Right lobe of liver (tissue), 4 donors: ENCODE data around the gene KCNMA1.

Source experiments
- POLR2A ChIP-seq: fragments of 450-650 bp; IDR thresholded peaks from one replicate; pipeline ENCODE4 v1.6.1; 2017; ENCODE audit warnings: antibody characterized with exemption, mild to moderate bottlenecking
- TF ChIP-seq, protein P1 (sequence below), 4 donors: fragments of 200-600 bp in 3 of 4; fragments of 450-650 bp in 1 of 4; IDR thresholded peaks; one replicate each; pipeline versions ENCODE4 v1.5.1 to v1.8.0; 2016 to 2022; ENCODE audit warnings: antibody characterized with exemption in 4 of 4, mild to moderate bottlenecking in 2 of 4
- donor health status: DM: no; HTN: no; CAD: no.
- donor health status: DM: no; HTN: no; CAD: no.
- donor health status: DM: no; HTN: yes; CAD: no.

DNA sequence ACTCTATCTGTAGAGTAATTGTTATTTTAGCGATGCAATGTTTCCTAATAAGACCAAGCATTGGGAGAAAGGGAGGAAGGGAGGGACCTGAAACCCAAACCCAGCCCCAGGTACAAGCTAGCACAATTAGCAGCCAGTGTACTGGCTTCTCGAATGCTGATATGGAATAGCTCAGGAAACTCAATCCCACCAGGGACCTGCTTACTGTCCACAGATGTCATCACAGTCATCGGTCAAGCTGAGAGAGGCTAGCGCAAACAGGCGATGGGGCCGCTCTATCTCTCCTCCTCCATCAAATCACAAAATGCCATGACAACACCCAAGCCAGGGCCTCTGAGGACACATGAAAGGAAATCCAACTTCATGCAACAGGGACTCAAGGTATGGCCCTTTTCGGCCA lies 192.1 kb downstream of the KCNMA1 start:
- TF ChIP-seq, protein P1, sequence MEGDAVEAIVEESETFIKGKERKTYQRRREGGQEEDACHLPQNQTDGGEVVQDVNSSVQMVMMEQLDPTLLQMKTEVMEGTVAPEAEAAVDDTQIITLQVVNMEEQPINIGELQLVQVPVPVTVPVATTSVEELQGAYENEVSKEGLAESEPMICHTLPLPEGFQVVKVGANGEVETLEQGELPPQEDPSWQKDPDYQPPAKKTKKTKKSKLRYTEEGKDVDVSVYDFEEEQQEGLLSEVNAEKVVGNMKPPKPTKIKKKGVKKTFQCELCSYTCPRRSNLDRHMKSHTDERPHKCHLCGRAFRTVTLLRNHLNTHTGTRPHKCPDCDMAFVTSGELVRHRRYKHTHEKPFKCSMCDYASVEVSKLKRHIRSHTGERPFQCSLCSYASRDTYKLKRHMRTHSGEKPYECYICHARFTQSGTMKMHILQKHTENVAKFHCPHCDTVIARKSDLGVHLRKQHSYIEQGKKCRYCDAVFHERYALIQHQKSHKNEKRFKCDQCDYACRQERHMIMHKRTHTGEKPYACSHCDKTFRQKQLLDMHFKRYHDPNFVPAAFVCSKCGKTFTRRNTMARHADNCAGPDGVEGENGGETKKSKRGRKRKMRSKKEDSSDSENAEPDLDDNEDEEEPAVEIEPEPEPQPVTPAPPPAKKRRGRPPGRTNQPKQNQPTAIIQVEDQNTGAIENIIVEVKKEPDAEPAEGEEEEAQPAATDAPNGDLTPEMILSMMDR (IDR thresholded peaks at IDR 0.05) = no peak
- no peak for TF ChIP-seq POLR2A
